ENCODE data around the gene ENTPD1. TPM values are rescaled to one million over a fixed set of nuclear protein-coding genes. Genes with fewer than 3 reads are reported as not detected.

The ENTPD1 gene
- total RNA-seq, 1 donor from 2014 or later: 7.7 TPM

- Histone ChIP-seq H3K27me3 (ENCODE audit: low read depth) (no peaks in the 10 kb centered on the region), H3K36me3 (no peaks in the 10 kb centered on the region), H3K4me1 (peaks cover 11% of the 10 kb centered on the region), H3K4me3 (no peak overlapping the region), H3K9me3 (replicated peaks) (no peaks in the 10 kb centered on the region), H3K27ac (replicated peaks) (no peak overlapping the region)
- no peak for TF ChIP-seq CTCF (IDR thresholded peaks at IDR 0.05; ENCODE audit: borderline replicate concordance)
- DNase-seq: no peak
- intact Hi-C loops (cut with micrococcal nuclease): no loop called here
Observed at GRCh38 chr10:95835149-95835860, 79.3 kb downstream of the ENTPD1 start.

GRCh38 chr10:95835911-95836310, 79.9 kb downstream of the ENTPD1 start:
- DNase-seq: no peak
- intact Hi-C loops (cut with micrococcal nuclease): no loop called here
- TF ChIP-seq CTCF (IDR thresholded peaks at IDR 0.05; ENCODE audit: borderline replicate concordance): no peak
- Histone ChIP-seq H3K36me3 (no peaks in the 10 kb centered on the region), H3K27me3 (ENCODE audit: low read depth) (no peaks in the 10 kb centered on the region), H3K27ac (replicated peaks) (no peak overlapping the region), H3K4me3 (no peak overlapping the region), H3K9me3 (replicated peaks) (no peaks in the 10 kb centered on the region), H3K4me1 (peaks cover 15% of the 10 kb centered on the region)

- Histone ChIP-seq H3K4me3 (no peak overlapping the region), H3K27ac (replicated peaks) (no peak overlapping the region), H3K9me3 (replicated peaks) (no peaks in the 10 kb centered on the region), H3K36me3 (no peaks in the 10 kb centered on the region), H3K4me1 (peaks cover 23% of the 10 kb centered on the region), H3K27me3 (ENCODE audit: low read depth) (no peaks in the 10 kb centered on the region)
- DNase-seq: no peak
- intact Hi-C loops (cut with micrococcal nuclease): no loop called here
- no peak for TF ChIP-seq CTCF (IDR thresholded peaks at IDR 0.05; ENCODE audit: borderline replicate concordance)
Observed at GRCh38 chr10:95836610-95837355, 80.8 kb downstream of the ENTPD1 start.

- Histone ChIP-seq H3K27me3 (ENCODE audit: low read depth) (no peaks in the 10 kb centered on the region), H3K36me3 (no peaks in the 10 kb centered on the region), H3K4me3 (no peak overlapping the region), H3K27ac (replicated peaks) (no peak overlapping the region), H3K9me3 (replicated peaks) (no peaks in the 10 kb centered on the region), H3K4me1 (peaks cover 23% of the 10 kb centered on the region)
- intact Hi-C loops (cut with micrococcal nuclease): no loop called here
- no peak for TF ChIP-seq CTCF (IDR thresholded peaks at IDR 0.05; ENCODE audit: borderline replicate concordance)
- DNase-seq: no peak
Observed at GRCh38 chr10:95837356-95837776, 81.4 kb downstream of the ENTPD1 start.

GRCh38 chr10:95837783-95838182, 81.8 kb downstream of the ENTPD1 start:
- TF ChIP-seq CTCF (IDR thresholded peaks at IDR 0.05; ENCODE audit: borderline replicate concordance): no peak
- Histone ChIP-seq H3K27me3 (ENCODE audit: low read depth) (no peaks in the 10 kb centered on the region), H3K4me3 (no peak overlapping the region), H3K27ac (replicated peaks) (no peak overlapping the region), H3K9me3 (replicated peaks) (no peaks in the 10 kb centered on the region), H3K36me3 (no peaks in the 10 kb centered on the region), H3K4me1 (peaks cover 23% of the 10 kb centered on the region)
- DNase-seq: no peak
- intact Hi-C loops (cut with micrococcal nuclease): loop anchor here (2.0 kb wide), 1 partner anchor 147 kb away; no protein-coding TSS in a partner anchor
